HL-60/S4 (cell line): ENCODE results near the gene KYNU.
"Not testable (repeated sequence)": the region's sequence is repeated elsewhere in the genome, so short reads cannot be mapped to it uniquely, and the experiment has no call there.

Experiments
- in situ Hi-C: fragments of 300-500 bp; cut with MboI; formaldehyde crosslinking; loops from 2 replicates; pipeline ENCODE4 v1.14.3; 2022; ENCODE audit warnings: low sequenced_read_pairs

The KYNU gene

GRCh38 chr2:142877216-142877838, at the start of gene KYNU:
Gene KYNU, plus strand, starts transcription at chr2:142877664. Its CDS starts 7,704 bp downstream, at chr2:142885368.
- in situ Hi-C loops, result no loop called here

- in situ Hi-C loops, result no loop called here
These were observed 43.4 kb upstream of the KYNU start for GRCh38 chr2:142834021-142834420.

DNA sequence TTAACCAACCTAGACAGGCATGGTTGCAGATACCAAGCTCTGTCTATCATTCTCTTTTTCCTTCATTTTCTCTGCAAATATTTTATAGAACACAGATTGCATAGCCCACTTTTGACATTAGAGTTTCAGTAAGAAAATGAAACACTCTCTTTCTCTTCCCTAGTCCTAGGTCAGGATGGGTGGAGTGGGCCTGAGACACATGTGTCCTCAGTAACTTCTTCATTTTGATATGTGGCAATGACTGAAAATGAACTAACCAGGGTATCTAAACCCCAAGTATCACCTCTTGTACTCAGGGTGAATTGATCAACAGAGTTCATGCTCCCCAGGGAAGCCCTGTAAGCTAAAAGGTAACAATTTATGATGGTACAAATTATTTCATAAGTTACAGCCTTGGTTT, 37.0 kb upstream of the KYNU start:
- in situ Hi-C loops, result no loop called here

GRCh38 chr2:142841788-142842187, 35.7 kb upstream of the KYNU start:
- in situ Hi-C loops, result no loop called here

DNA sequence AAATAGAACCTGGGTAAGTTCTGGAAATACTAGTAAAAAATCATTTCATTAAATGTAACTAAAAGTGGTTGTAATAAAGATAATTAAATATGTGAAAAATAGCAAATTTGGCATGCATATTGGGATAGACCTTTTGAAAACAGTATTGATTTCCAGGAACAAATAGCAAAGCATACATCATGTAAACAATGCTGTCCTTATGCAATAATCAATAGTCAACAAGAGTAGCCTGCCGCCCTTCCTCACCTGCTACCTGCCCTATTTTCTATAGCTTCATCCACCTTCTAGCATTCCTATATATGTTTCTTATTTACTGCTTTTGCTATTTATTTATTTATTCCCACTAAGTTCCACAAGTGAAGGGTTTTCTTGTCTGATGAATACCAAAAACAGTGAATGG, 35.1 kb upstream of the KYNU start:
- in situ Hi-C loops, result no loop called here

DNA sequence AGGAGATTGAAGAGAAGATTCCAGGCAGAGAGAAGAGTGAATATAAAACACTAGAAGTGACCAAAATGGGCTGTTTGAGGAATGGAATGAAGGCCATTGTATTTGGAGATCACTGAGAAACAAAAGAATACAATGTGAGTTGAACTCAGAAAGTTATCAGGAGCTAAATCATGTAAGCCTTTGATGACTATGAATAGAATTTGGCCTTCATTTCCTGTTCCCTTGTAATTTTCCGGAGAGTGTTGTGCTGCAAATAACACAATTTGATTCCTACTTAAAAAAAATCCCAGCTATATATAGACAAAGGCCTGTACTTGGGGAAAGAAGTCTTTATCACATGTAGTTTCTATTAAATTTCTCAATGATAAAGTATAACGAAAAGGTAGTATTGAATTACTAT, 33.7 kb upstream of the KYNU start:
- in situ Hi-C loops, result no loop called here

DNA sequence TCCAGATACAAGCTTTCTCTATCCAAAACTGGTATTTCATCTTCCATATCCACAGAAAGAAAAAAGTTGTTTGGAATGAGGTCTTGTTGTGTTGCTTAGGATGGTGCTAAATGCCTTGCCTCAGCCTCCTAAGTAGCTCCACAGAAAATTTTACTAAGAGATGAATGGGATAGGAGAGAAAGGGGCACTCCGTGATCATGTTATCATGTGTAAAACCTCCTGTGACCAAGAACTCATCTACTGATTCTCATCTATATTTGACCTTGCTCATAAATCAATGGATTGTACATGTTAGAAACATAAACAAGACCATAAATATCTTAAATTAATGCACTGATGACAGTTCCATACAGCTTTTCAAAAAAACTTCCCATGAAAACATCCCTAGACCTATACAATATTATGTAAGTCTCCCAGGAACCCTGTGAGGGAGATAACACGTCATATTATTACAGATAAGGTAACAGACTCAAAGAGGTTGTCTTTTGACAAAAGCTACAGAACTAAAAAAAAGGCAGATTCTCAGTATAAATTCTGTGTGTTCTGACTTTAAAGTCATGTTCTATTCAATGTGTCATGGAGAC, 29.3 kb upstream of the KYNU start:
- in situ Hi-C loops, result no loop called here

- in situ Hi-C loops, result no loop called here
These were observed 27.6 kb upstream of the KYNU start for GRCh38 chr2:142849820-142850219.

DNA sequence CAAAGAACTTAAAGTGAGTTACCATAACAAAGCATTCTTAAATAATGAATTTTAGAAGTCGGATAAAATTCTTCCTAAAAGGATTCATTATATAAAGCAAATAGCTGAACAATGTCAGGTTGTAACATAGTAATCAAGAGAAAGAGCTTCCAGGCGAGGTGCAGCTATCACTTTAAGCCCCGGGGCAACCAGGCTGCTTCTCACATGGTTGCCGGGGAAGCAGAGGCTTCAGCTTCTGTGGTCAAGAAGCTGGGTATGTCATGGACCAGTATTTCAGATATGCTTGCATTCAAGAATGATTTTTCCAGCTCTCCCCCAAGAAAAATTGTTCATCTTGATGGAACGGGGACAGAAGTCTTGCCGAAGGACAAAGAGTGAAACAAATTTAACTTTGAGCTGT, 23.6 kb upstream of the KYNU start:
- in situ Hi-C loops, result no loop called here

DNA sequence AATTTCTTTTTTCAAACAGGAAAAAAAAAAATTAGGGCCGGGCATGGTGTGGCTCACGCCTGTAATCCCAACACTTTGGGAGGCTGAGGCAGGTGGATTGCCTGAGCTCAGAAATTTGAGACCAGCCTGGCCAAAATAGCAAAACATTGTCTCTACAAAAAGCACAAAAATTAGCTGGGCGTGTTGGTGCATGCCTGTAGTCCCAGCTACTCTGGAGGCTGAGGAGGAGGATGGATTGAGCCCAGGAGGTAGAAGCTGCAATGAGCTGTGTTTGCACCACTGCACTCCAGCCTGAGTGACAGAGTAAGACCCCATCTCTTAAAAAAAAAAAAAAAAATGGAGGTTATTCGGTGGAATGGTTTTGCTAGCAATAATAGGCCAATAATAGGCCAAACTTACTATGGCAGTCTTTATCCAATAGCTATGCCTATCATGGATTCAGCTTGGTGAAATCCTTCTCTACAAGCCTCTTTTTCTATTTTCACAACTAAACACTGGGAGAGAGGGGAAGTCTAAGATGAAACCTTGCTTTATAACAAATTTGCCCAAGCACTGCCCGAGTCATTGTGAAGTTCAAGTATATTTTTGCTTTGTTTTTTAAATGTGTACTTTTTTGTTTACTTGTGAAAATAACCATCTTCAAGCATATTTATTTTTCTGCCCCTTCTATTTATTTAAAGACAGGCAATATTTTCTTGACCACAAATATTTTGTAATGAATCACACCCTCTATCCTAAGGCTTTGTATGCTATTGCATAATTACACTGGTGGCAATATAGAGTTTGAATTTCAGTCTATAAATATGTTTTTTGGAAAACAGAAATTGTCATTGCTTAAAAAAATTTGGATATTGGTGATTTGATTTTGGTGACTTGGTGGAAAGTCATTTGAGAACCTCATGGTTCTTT, 20.0 kb upstream of the KYNU start:
- in situ Hi-C loops, result no loop called here

DNA sequence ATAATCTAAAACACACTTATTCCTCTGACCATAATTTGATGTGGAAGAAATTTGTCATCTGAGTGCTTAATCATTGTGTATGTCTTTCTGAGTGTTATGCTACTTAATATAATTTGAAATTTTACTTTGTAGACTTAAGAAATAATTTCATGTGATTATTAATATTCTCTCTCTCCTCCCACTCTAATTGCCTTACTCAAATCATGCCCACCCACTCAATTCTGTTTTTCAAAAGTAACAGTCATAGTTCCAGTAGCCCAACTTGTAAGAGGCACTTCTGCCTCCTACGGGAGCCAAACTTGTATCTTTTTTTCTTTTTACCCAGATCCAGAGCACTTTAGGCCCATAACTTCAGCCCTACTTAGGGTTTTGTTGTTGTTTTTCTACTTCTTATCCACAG, 18.5 kb upstream of the KYNU start:
- in situ Hi-C loops, result no loop called here

GRCh38 chr2:142862299-142862698, 15.2 kb upstream of the KYNU start:
- in situ Hi-C loops, result no loop called here

- in situ Hi-C loops, result no loop called here
These were observed 14.6 kb upstream of the KYNU start for GRCh38 chr2:142862847-142863246.

- in situ Hi-C loops, result no loop called here
These were observed 13.9 kb upstream of the KYNU start for GRCh38 chr2:142863485-142863961.

- in situ Hi-C loops, result not testable (repeated sequence)
These were observed 12.9 kb upstream of the KYNU start for GRCh38 chr2:142864605-142865004.

DNA sequence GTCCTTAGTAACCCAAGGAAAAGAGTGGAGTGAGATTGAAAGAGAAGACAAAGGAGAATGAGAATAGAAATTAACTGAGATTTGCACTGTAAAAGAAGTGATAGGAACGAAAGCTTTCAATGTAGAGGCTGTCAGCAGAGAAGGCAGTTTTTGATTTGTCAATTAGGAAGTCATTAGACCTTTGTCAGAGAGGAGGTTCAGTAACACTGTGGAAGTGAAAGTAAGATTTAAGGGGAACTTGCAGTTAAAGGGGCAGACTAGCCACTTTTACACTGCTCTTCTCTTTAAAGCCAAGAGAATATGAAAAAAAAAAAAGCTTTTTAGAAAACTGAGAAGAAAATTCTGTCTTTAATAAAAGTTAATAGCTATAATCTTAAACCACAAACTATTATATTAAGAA, 11.5 kb upstream of the KYNU start:
- in situ Hi-C loops, result no loop called here

DNA sequence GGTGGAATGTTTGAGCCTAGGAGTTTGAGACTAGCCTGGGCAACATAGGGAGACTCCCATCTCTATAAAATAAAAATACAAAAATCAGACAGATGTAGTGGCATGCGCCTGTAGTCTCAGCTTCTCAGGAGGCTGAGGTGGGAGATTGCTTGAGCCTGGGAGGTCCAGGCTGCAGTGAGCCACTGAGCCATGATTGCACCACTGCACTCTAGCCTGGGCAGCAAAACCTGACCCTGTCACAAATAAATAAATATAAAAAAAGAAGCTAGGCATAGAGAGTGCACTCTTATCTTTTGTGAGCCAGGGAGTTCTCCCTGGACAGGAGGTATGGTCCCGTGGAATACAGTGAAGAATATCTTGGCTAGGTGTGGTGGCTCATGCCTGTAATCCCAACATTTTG, 11.0 kb upstream of the KYNU start:
- in situ Hi-C loops, result no loop called here

DNA sequence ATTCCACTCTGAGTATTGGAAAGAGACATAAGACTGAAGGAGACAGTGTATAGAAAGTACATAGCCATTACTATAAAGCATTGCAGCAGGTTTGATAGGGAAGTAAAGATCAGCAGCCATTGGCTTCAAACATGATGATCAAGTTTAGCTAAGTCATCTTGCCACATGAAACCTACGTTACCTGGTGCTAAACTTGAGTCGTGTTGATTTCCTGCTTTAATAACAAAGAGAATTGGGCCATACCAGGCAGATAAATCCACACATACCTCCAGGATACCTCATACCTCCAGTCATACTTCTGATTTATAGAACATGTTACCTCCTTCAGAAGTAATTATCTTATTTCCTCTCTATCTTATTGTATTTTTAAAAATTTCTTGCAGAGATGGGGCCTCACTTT, 10.3 kb upstream of the KYNU start:
- in situ Hi-C loops, result no loop called here

GRCh38 chr2:142868229-142868762, 9.2 kb upstream of the KYNU start:
- in situ Hi-C loops, result no loop called here

DNA sequence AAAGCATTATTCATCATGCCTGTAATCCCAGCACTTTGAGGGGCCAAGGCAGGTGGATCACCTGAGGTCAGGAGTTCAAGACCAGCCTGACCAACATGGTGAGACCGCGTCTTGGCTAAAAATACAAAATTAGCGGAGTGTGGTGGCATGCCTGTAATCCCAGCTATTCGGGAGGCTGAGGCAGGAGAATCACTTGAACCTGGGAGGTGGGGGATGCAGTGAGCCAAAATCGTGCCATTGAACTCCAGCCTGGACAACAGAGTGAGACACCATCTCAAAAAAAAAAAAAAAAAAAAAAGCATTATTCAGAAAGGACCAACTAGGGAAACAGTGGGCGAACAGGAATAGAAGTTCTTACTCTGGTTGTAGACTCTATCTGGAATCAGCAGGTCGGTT, 8.4 kb upstream of the KYNU start:
- in situ Hi-C loops, result not testable (repeated sequence)

DNA sequence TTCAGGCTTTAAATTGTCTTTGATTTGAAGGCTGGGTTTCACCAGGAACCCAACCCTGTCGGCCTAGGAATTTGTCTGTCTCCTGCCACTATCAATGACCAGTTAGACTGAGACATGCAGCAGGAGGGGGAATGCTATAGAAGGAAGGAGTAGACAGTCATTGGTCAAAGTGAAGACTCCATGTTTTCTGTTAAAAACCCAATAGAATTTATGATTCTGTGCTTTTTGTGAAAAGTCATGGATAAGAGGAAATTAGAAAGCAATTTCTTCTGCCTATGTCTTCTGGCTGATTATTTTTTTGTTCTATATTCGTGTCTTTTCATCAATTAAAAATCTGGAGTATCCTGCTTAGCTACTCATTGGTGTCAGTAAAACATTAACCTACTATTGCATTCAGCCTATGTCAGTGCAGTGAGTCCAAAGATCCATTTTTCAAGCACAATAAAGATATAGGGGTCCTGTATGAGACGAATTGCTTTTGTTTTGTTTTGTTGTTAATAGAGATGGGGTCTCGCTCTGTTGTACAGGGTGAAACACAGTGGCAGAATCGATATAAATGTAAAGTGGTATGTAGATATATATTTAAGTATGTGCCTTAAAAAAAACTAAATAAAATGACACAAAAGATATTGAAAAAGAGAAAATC, 7.9 kb upstream of the KYNU start:
- in situ Hi-C loops, result no loop called here
